A549 (cell line): ENCODE measurements around the gene CFAP100.

Experiments
- FOSB ChIP-seq: fragments of 250-450 bp; sonication (Bioruptor Pico); IDR thresholded peaks from 2 replicates; pipeline ENCODE4 v1.5.0; 2020; ENCODE audit warnings: mild to moderate bottlenecking, moderate library complexity
- JUNB ChIP-seq: fragments of >200 bp; sonication (Bioruptor Twin); formaldehyde crosslinking; IDR thresholded peaks from 2 replicates; pipeline ENCODE4 v1.6.1; 2016
- MAX ChIP-seq: IDR thresholded peaks from 2 replicates; pipeline ENCODE4 v1.6.1; 2012
- TF ChIP-seq, protein P1 (sequence below): fragments of >200 bp; sonication (Bioruptor Twin); formaldehyde crosslinking; IDR thresholded peaks from 3 replicates; pipeline ENCODE4 v1.5.1; 2016

GRCh38 chr3:126373146-126373613, 21.5 kb upstream of the CFAP100 start:
- TF ChIP-seq, protein P1, sequence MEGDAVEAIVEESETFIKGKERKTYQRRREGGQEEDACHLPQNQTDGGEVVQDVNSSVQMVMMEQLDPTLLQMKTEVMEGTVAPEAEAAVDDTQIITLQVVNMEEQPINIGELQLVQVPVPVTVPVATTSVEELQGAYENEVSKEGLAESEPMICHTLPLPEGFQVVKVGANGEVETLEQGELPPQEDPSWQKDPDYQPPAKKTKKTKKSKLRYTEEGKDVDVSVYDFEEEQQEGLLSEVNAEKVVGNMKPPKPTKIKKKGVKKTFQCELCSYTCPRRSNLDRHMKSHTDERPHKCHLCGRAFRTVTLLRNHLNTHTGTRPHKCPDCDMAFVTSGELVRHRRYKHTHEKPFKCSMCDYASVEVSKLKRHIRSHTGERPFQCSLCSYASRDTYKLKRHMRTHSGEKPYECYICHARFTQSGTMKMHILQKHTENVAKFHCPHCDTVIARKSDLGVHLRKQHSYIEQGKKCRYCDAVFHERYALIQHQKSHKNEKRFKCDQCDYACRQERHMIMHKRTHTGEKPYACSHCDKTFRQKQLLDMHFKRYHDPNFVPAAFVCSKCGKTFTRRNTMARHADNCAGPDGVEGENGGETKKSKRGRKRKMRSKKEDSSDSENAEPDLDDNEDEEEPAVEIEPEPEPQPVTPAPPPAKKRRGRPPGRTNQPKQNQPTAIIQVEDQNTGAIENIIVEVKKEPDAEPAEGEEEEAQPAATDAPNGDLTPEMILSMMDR = no peak
- TF ChIP-seq MAX (no peak), JUNB (no peak), FOSB (CRISPR knock-in tag) (no peak)
